Mammary epithelial cell (primary cell): ENCODE measurements around the gene ARPC2.

Experiments
- EZH2 ChIP-seq: IDR thresholded peaks from 2 replicates; pipeline ENCODE4 v1.6.1; 2012; ENCODE audit warnings: low read length, inconsistent platforms, borderline replicate concordance
- TF ChIP-seq, protein P1 (sequence below), 2 donors: IDR thresholded peaks in 1 of 2; conservative IDR thresholded peaks in 1 of 2; 2 replicates each; pipeline ENCODE4 v1.5.1; 2011 to 2012; ENCODE audit warnings: inconsistent platforms in 2 of 2, low read length in 2 of 2, mild to moderate bottlenecking in 2 of 2, control low read depth in 1 of 2, low read depth in 1 of 2; ENCODE audit not compliant: insufficient read depth in 1 of 2; ENCODE audit errors: extremely low read depth in 1 of 2

- TF ChIP-seq, protein P1, sequence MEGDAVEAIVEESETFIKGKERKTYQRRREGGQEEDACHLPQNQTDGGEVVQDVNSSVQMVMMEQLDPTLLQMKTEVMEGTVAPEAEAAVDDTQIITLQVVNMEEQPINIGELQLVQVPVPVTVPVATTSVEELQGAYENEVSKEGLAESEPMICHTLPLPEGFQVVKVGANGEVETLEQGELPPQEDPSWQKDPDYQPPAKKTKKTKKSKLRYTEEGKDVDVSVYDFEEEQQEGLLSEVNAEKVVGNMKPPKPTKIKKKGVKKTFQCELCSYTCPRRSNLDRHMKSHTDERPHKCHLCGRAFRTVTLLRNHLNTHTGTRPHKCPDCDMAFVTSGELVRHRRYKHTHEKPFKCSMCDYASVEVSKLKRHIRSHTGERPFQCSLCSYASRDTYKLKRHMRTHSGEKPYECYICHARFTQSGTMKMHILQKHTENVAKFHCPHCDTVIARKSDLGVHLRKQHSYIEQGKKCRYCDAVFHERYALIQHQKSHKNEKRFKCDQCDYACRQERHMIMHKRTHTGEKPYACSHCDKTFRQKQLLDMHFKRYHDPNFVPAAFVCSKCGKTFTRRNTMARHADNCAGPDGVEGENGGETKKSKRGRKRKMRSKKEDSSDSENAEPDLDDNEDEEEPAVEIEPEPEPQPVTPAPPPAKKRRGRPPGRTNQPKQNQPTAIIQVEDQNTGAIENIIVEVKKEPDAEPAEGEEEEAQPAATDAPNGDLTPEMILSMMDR (conservative IDR thresholded peaks at IDR 0.05 in 1 of 2, IDR thresholded peaks at IDR 0.05 in 1 of 2; ENCODE audit: extremely low read depth in 1 of 2, insufficient read depth in 1 of 2, low read depth in 1 of 2, low read length in 2 of 2) = no peak
- no peak for TF ChIP-seq EZH2
Observed at GRCh38 chr2:218270721-218271486, 53.9 kb downstream of the ARPC2 start.
